Measurements from ENCODE around the gene ADH1C.
"Not testable (repeated sequence)": the region's sequence is repeated elsewhere in the genome, so short reads cannot be mapped to it uniquely, and the experiment has no call there.

The ADH1C gene

DNA sequence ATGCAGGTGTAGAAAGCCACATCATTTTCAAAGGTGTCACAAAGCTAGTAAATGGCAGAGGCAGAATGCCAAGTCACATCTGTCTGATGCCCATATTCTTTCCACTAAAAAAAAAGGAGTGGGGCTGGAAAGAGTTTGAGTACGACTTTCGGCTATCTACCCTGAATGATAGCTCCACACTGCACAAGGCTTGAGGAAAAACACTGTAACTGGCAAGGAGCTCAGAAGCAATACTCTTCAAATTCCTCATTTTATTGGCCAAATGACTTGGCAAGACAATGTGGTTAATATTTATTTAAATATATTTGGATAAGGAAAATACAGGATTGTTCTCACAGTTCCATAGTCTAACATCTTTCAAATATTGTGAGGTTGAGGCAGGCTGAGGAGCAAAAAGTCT is 5.4 kb upstream of the ADH1C start:
- DNase-seq (ENCODE audit: low read depth), result no peak

DNA sequence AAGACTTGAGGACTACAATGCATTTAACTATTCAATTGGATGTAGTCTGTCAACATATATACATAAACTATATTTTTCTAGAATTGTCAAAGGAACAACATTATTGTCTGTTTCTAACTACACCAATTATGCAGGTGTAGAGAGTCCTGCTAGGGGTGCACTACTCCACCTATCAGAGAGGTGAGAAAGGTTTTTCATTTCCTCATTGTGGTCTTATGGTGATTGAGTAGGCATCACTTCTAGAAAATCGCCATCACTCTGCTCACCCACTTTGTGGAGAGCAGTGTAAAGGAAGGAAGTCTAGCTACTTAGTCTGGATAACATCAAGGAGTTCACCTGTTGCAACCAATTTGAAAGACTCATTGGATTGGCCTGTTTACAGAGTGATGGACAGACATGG is 4.4 kb upstream of the ADH1C start:
- no peak for DNase-seq (ENCODE audit: low read depth)

DNA sequence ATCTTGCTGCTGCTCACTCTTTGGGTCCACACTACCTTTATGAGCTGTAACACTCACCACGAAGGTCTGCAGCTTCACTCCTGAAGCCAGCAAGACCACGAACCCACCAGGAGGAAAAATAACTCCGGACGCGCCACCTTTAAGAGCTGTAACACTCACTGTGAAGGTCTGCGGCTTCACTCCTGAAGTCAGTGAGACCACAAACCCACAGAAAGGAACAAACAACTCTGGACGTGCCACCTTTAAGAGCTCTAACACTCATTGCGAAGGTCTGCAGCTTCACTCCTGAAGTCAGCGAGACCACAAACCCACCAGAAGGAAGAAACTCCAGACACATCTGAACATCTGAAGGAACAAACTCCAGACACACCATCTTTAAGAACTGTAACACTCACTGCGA is 3.6 kb upstream of the ADH1C start:
- DNase-seq (ENCODE audit: low read depth), result not testable (repeated sequence)

DNA sequence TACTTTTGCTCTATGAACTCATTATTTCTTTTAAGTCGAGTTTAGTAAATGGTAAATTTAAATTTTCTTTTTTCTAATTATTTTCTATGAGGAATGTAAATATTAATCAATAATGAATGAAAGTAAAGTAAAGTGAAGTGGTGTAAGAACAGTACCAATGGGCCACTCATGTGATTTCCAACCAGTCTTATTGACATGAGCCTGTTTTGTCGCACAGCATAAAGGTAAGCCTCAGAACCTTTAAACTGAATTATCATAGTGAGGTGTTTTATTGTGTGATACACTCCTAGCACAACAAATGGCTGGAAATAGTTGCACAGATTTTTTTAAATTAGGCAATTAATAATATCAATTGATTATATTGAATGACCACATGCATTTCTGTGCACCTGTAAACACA is 1.1 kb downstream of the ADH1C start:
- no peak for DNase-seq (ENCODE audit: low read depth)

DNA sequence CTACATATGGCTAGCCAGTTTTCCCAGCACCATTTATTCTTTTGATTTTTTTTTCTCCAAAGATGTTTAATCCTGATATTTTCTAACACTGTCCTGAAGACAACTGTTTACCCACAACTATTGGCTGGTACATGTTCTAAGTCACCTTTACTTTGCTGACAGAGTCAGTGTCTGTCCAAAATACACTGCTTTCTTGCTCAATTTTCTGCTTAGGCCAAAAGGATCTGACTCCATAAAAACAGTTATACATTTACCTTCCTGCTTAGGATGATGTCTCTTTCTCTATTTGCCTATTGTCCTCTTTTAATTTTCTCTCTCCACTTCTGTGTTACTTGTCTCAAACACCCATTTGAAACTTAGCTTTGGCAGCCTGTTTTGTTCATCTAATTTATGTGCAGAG is 3.2 kb downstream of the ADH1C start:
- no peak for DNase-seq (ENCODE audit: low read depth)

DNA sequence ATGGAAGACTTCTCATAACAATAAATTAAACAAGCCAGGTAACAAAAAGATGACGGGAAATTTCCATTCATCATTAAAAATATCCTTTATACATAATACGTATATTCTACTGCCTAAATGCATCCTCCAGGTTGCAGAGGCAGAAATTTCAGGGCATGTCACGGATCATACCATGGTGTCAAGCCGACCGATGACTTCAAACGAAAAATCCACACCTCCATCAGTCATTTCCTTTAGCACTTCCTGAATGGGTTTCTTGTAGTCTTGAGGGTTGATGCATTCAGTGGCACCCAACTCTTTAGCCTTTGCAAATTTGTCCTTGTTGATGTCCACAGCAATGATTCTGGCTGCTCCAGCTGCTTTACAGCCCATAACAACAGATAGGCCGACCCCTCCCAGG is 9.9 kb downstream of the ADH1C start:
- not testable (repeated sequence) for DNase-seq (ENCODE audit: low read depth)

DNA sequence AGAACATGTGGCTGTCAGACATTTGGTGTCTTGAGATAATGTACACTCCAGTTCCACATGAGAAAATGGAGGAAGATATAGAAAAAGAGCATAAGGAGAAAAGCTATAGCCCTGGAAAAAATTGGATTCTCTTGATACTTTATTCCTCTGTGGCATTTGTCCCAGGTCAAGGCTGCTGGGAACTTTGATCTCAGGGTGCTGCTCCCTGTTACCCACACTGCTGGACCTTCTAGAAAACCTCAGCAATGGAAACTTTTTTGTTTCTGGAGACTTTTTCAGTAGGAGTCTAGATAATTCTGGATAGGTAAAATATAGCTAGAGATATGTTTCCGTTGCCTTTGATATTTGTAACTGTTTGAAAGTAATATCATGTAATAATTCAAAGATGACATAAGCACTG is 11.1 kb downstream of the ADH1C start:
- no peak for DNase-seq (ENCODE audit: low read depth)

DNA sequence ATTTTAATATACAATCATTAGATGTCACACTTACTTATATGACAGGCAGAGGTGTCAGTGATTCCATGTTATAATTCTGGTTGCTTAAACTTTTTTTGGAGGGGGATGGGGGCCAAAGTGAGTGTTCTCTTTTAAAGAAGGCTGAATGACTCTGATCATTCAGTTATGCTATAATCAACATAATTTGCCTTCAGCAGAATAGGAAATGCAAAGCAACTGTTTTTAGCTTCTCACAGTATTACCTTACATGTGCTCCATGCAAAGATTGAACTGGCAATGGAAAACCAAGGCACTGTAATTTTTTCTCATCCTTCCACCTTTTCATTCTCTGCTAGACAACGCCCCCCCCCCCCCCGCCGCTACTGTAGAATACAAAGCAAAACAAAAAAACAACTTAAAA is 13.4 kb downstream of the ADH1C start:
- no peak for DNase-seq (ENCODE audit: low read depth)

DNA sequence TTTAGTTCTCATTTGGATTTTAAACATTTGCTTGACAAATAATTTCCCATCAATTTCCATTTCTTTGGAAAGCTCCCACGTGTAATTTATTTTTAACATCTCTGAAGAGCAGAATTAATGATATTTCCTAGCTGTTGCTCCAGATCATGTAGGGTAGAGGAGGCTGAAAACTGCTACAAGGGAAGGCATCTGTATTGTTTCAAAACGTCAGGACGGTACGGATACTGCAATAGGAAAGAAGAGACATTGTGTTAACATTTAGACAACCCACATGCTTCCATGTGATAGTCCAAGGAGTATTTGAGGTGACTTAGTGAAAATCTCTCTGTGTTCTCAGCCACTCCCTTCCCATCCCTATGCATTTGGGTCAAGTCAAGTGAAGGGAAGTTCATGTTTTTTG is 16.0 kb downstream of the ADH1C start:
- no peak for DNase-seq (ENCODE audit: low read depth)

DNA sequence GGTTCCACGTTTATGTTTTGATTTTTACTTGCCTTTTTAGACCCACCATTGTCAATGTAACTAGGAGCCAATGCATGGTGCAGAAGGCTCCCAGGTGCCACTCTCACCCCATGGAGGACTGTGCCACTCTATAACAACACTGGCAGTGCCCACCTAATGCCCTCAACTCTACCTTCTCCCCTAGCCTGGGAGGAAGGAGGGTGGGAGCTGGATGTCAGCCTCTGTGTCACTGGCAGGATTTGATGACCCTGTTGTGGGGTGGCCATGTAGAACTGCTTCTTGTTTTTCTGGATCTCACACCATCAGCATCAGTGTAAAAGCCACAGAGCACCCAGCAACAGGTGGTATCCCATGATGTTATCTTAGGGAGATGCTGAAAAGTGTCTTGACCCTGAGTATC is 17.7 kb downstream of the ADH1C start:
- no peak for DNase-seq (ENCODE audit: low read depth)

DNA sequence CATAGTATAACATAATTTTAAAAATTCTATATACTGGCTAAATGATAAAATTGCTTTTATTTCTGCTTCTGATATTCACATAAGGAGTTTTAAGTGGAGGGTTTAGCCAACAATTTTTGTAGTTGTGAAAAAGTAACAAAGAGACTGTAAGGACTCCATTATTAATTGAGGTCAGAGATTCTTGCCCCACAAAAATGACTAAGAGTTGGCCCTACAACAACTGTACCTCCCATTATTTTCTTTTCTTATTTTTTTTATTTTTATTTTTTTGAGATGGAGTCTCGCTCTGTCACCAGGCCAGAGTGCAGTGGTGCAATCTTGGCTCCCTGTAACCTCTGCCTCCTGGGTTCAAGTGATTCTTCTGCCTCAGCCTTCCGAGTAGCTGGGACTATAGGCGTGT is 21.9 kb downstream of the ADH1C start:
- no peak for DNase-seq (ENCODE audit: low read depth)

DNA sequence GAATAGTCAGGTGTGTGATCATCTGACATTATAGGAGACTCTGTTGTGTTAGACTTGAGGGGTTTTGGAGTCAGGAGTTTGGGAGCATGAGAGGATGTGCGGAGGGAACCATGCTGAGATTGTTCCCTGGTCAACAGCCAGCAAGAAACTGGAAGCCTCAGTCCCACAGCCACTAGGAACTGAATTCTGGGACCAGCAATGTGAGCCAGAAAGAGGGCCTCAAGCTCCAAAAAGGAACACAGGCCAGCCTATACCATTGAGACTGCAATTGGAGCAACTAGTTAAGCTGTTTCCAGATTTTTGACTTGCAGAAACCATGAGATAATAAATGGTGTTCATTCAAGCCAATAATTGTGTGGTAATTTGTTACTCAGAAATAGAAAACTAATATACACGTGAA is 22.7 kb downstream of the ADH1C start:
- no peak for DNase-seq (ENCODE audit: low read depth)

DNA sequence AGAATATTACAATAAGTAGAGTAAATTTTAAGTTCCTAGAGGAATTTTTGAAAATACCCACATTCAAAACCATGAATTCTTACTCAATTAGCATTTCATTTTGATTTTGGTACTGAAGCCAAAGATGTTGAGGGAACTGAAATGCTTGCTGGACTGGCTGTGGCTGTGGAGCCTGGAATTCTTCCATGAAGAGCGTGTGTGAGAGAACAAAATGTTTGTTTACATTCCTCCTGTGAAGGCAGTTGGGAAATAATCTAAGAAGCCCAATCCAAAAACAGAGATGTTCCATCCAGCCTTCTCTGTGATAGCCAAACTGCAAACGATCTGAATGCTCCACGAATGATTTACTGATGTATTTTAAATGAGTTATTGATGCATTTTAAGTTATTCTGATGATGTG is 27.6 kb downstream of the ADH1C start:
- DNase-seq (ENCODE audit: low read depth), result no peak

DNA sequence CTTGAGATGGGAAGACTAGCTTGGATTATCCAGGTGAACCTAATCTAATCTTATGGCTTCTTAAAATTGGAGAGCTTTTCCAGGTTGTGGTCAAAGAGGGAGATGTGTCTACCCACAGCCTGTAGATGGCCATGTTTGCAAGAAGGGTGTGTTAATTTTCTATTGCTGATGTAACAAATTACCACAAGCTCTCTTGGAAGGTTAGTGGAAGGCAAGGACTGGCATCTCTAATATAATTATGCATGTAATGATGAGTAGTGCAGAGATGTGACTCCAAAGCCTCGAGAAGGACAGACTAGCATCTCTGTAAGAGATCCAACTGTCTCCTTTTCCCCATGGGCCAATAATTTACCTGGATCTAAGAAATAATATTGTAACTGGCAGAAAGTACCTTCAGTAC is 28.2 kb downstream of the ADH1C start:
- DNase-seq (ENCODE audit: low read depth), result no peak

DNA sequence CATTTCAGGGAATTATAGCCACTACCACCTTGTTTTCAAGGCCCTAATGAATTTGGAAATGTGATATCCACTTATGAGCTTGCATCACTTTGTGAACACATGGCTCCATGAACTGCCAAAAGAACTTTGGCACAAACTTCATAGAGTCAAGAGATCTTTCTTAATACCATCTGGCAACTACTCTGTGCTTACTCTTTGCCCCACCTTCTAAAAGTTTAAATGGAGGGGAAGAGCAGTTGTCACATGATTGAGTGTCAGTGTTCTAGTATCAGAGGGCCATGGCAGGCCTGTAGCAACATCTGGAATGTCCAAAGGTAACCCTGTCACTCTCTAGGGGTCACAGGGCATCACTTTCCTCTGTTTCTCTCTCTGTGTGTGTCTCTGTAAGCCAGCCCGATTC is 28.8 kb downstream of the ADH1C start:
- no peak for DNase-seq (ENCODE audit: low read depth)

DNA sequence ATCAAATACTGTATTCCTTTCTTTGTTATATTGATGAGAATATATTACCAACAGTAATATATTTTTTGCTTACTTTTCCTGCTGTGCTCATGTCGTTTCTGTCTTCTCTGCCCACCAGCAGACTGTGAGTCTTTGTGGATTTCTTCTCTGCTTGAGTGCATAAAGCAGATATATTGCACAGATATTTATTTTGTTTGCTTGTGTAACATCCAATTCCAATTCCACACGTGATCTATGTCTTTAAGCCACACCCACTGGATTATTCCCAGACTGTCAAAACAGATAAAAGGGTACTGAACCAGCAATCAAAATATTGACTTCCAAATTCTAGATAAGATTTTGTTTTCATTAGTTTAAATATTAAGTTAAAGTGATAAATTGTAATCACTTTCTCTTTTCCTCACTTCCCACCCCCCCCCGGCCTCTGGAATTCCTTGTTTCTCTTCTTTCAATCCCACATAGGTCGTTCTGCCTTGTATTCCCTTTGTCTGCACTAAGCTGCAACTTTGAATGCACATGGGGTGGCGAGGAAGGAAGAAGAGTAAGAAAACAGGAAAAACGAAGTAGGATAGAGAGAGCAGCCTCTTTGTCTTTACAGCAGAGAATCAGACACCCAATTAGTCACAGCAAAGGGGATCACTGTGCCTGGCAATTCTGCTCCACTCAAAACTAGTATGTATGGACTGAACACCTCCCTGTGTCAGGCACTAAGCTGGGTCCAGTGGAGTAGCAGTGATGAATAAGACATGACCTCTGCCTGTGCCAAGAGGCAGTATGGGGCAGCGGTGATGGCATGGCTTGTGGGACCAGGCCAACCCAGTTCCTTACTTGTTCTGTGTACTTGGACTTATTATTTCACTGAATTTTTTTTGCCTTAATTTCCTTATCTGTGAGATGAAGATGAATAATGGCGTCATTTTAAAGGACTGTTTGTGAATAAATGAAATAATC is 31.0 kb downstream of the ADH1C start, which contains the start of gene ADH1B:
Gene ADH1B (minus strand): TSS at position 161 of the 951 bp plus-strand sequence. CDS start 70 bp downstream, at position 91.
- DNase-seq (ENCODE audit: low read depth), result no peak

DNA sequence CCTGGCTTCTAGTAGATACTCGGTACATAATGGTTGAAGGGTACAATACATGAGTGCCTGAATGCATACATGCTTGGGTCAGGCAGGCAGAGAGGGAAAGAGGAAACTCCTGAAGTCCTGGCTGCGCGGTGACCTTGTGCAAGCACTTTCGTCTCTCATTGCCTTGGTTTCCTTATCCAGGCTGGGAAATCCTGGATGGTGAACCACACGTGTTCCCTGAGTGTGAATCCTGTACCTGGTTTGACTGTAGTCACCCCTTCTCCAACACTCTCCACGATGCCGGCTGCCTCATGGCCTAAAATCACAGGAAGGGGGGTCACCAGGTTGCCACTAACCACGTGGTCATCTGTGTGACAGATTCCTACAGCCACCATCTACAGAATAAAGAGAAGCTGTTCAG is 34.7 kb downstream of the ADH1C start:
- not testable (repeated sequence) for DNase-seq (ENCODE audit: low read depth)

DNA sequence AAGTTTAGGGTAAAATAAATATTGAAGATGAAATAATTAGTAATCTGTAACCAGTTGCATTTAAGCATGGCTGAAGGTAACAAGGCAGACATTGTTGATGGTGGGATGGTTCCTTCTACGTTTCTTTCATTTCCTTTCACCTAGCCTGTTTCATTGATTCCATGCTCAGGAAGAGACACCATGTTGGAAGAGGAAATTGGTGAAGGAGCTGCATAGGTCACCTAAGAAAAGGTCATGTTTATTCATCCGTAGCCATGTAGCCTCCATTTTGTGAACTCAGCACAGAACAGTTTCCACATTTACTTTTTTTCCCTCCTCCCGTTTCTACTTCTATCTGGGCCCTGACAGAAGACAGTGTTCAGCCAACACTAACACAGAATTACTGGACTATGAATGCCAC is 35.2 kb downstream of the ADH1C start:
- no peak for DNase-seq (ENCODE audit: low read depth)

DNA sequence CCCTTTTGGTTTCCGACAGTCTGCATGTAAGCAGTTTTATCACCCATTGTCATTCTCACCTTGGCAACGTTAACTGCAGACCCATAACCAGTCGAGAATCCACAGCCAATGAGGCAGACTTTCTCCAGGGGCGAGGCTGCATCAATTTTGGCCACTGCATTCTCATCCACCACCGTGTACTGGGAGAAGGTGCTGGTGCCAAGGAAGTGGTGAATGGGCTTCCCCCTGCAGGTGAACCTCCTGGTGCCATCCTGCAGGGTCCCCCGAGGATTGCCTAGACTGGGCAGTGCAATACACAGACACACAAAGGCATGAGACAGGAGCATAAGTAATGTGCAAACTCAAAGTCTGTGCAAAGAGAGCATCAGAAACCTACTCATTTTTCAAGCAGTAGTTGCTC is 36.7 kb downstream of the ADH1C start:
- DNase-seq (ENCODE audit: low read depth), result no peak

DNA sequence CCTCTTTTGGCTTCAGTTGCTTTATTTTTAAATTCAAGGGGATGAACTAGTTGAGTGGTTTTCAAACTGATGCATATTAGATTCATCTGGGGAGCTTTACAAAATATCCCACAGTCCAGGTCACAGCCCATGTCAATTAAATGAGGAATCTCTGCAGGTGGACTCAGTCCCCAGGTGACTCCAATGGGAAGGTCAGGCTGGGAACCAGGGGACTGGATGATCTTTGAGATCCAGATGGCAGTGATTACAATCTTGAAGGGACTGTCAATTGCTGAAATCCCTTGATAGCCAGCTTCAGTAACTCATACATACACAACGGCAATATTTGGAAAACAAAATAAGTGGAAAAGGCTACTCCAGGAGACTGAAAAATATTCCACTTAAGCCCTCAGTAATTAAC is 38.3 kb downstream of the ADH1C start:
- no peak for DNase-seq (ENCODE audit: low read depth)

DNA sequence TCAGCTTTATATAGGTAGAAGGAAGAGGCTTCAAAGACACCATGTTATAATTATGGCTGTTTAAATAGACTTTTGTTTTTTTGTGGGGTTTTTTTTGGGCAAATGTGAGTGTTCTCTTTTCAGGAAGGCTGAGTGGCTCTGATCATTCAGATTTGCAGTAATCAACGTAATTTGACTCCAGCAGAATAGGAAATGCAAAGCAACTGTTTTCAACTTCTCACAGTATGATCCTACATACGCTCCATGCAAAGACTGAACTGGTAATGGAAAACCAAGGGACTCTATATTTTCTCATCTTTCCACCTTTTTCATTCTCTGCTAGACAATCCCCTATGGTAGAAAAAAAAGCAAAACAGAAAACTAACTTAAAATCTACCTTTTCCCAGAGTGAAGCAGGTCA is 42.2 kb downstream of the ADH1C start:
- DNase-seq (ENCODE audit: low read depth), result no peak

DNA sequence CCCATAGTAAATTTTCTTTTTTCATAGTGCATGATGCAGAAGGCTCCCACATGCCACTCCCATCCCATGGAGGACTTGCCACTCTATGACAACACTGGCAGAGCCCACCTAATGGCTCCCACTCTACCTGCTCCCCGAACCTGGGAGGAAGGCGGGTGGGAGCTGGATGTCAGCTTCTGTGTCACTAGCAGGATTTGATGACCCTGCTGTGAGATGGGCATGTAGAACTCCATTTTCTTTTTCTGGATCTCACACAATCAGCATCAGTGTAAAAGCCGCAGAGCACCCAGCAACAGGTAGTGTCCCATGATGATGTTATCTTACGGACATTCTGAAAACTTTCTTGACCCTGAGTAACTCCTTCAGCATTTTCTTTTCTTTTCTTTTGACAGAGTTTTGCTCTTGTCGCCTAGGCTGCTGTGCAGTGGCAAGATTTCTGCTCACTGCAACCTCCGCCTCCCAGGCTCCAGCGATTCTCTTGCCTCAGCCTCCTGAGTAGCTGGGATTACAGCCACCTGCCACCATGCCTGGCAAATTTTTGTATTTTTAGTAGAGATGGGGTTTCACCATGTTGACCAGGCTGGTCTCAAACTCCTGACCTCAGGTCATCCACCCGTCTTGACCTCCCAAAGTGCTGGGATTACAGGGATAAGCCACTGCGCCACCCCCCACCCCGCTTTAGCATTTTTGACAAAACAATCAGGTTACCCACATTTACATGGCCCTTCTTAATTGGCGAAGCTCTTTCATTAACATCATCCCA is 46.7 kb downstream of the ADH1C start:
- no peak for DNase-seq (ENCODE audit: low read depth)
